Ovary (tissue), 10 donors: Measurements from ENCODE around the gene ZNF569. TPM values are rescaled to one million over a fixed set of nuclear protein-coding genes. Genes with fewer than 3 reads are reported as not detected.

Experiments used
- DNase-seq, 5 donors: peaks; one replicate each; pipeline ENCODE4 v3.0.0-alpha.2; 2019 to 2020
- H3K27ac ChIP-seq, 2 donors: fragments of 200-600 bp; one replicate each; pipeline versions ENCODE4 v1.5.1 to v1.8.0; 2019 to 2022
- H3K27me3 ChIP-seq: fragments of 200-600 bp; one replicate; pipeline ENCODE4 v1.8.0; 2022
- H3K36me3 ChIP-seq: fragments of 200-600 bp; sonication (generic); one replicate; pipeline ENCODE4 v1.5.1; 2019
- H3K4me1 ChIP-seq: one replicate; pipeline ENCODE4 v1.8.1; 2013; ENCODE audit warnings: mild to moderate bottlenecking, moderate library complexity; ENCODE audit not compliant: insufficient read depth
- H3K4me3 ChIP-seq: fragments of 200-600 bp; sonication (generic); one replicate; pipeline ENCODE4 v1.5.1; 2017
- H3K9me3 ChIP-seq, 2 donors: fragments of 200-600 bp in 1 of 2; sonication (generic) in 1 of 2; one replicate each; pipeline versions ENCODE4 v1.5.1 to v1.8.1; 2013 to 2019; ENCODE audit warnings: mild to moderate bottlenecking in 1 of 2, moderate library complexity in 1 of 2
- EP300 ChIP-seq: sonication (generic); formaldehyde crosslinking; IDR thresholded peaks from one replicate; pipeline ENCODE4 v1.6.1; 2017; ENCODE audit warnings: antibody characterized with exemption
- POLR2A ChIP-seq: fragments of 450-650 bp; IDR thresholded peaks from one replicate; pipeline ENCODE4 v1.6.1; 2017; ENCODE audit warnings: antibody characterized with exemption, mild to moderate bottlenecking, moderate library complexity
- WGBS, 3 donors: extraction: QIAGEN DNeasy Blood & Tissue Kit in 1 of 3; methylation state at CpG; one replicate each; pipeline versions ENCODE4 v1.1.5 to v1.1.7; 2013 to 2017; 5-methylcytosine and 5-hydroxymethylcytosine counted together
- intact Hi-C, 4 donors: fragments of 100-400 bp; cut with DNase I; formaldehyde crosslinking; loops; one replicate each; pipeline versions ENCODE4 v1.11.0 to v1.15.1; 2022 to 2023
- long read RNA-seq, 3 donors: library from polyadenylated mRNA in 2 of 3; unstranded in 2 of 3; transcript quantifications; one replicate each; pipeline ENCODE4 v2.0.0 and lab custom pipeline, GENCODE V29; 2021 to 2026
- polyA plus RNA-seq, 2 donors: library from polyadenylated mRNA; stranded (reverse); fragments of 200-250 nt in 1 of 2; fragments of 350-450 nt in 1 of 2; fragmentation: Illumina TruSeq in 1 of 2; extraction: RNeasy Lipid Tissue Mini Kit (QIAGEN cat#74804) in 1 of 2; gene quantifications; one replicate each; pipeline ENCODE4 v1.2.3, GENCODE V29; 2013 to 2014
- total RNA-seq, 7 donors: library from RNA; depleted of rRNA in 2 of 7; stranded (reverse); fragments of >200 nt in 2 of 7; fragmentation: NEBNext Ultra II Directional in 3 of 7; extraction: Animal tissue kit (Norgen Biotek cat#: 25700) in 3 of 7; gene quantifications; one replicate each; pipeline versions ENCODE4 v1.1.0 to v1.2.4, GENCODE V29; 2016 to 2023
- TF ChIP-seq, protein P1 (sequence below), 3 donors: fragments of 450-650 bp in 2 of 3; fragments of 200-600 bp in 1 of 3; IDR thresholded peaks; one replicate each; pipeline versions ENCODE4 v1.5.1 to v1.8.0; 2016 to 2022; ENCODE audit warnings: antibody characterized with exemption in 3 of 3, mild to moderate bottlenecking in 1 of 3
- donor health status: DM: no; HTN: no; CAD: no; lungs with moderate emphysema.
- donor health status: DM: no; HTN: no; CAD: no.
- donor health status: Bipolar disorder and iron deficiency.
- donor health status: DM: yes; HTN: yes; CAD: no.
- donor health status: DM: no; HTN: no; CAD: no.
- donor health status: DM: yes; HTN: yes; CAD: no.

ZNF569 gene
- total RNA-seq (10 to 100 TPM in 1 of 7 donors, 1 to 10 TPM in 6; 7.1 to 11.0 (median 9.0) TPM), polyA plus RNA-seq (1 to 10 TPM; 3.9 to 5.7 TPM)
- long read RNA-seq, donor 1, full-length matches to known transcripts: 2 of 11 reads
- long read RNA-seq, donor 1, partial matches to known transcripts: 2 of 11 reads
- long read RNA-seq, donor 1, other reads (novel, unspliced or antisense): 7 of 11 reads
- long read RNA-seq, donor 2, full-length matches to known transcripts: 1 of 20 reads
- long read RNA-seq, donor 2, partial matches to known transcripts: 19 of 20 reads
- long read RNA-seq, donor 2, other reads (novel, unspliced or antisense): 0 of 20 reads
- long read RNA-seq, donor 3, full-length matches to known transcripts: 9 of 19 reads
- long read RNA-seq, donor 3, partial matches to known transcripts: 0 of 19 reads
- long read RNA-seq, donor 3, other reads (novel, unspliced or antisense): 10 of 19 reads

DNA sequence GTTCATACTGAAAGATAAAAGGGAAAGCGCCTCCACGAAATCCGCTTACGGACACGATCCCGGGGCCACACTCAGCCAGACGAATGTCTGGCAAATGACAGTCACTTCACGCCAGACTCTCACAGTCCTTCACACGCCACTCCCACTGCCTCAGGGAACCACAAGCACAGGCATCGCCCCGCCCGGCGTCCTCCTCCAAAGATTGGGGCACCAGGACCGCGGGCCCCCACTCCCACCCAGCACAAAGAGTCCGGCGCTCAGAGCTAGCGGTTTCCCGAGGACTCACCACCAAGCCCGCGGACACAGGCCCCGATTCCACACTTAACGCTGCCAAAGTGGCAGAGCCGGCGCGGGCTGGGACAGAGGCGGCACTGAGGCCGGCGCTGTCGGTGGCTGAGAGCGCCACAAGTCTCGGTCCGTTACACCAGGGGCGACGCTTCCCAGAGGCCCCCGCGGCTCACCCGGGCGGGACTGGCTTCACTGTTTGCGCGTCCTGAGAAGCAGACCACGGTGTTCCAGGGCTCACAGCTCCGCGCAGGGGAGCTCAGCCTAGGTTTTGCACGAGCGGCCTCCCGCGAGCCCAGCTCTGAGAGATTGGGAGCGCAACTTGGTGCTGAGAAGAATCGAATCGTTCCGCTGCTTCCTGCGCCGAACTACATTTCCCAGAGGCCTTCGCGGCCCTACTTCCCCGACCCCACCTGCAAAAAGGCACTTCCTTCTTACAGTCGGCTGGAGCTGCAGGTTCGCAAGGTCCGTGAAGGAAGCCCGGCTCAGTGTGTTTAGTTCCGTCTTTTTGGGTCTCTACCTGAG lies at the start of gene ZNF569:
Gene ZNF569, minus strand, starts transcription at position 647 of the 810 bp plus-strand sequence. CDS start 22,523 bp downstream, outside the sequence.
- intact Hi-C loops: no loop called here
- 0 to 1% (median 0%) methylated on average over 57 to 62 of the region's 62 CpGs for WGBS, 3 donors
- peaks cover 0 to 5% of the 10 kb centered on the region in 2 donors for H3K9me3 ChIP-seq
- H3K27ac ChIP-seq: peak within 1 kb of the TSS; percentile 71 to 92
- peak; percentile 88 to 93 (median 90) for DNase-seq
- peak within 1 kb of the TSS; percentile 96 for H3K4me3 ChIP-seq
- H3K4me1 ChIP-seq: peaks cover 5% of the 10 kb centered on the region
- H3K36me3 ChIP-seq: no peaks in the 10 kb centered on the region
- H3K27me3 ChIP-seq: no peaks in the 10 kb centered on the region
- TF ChIP-seq POLR2A: no peak
- TF ChIP-seq, protein P1, sequence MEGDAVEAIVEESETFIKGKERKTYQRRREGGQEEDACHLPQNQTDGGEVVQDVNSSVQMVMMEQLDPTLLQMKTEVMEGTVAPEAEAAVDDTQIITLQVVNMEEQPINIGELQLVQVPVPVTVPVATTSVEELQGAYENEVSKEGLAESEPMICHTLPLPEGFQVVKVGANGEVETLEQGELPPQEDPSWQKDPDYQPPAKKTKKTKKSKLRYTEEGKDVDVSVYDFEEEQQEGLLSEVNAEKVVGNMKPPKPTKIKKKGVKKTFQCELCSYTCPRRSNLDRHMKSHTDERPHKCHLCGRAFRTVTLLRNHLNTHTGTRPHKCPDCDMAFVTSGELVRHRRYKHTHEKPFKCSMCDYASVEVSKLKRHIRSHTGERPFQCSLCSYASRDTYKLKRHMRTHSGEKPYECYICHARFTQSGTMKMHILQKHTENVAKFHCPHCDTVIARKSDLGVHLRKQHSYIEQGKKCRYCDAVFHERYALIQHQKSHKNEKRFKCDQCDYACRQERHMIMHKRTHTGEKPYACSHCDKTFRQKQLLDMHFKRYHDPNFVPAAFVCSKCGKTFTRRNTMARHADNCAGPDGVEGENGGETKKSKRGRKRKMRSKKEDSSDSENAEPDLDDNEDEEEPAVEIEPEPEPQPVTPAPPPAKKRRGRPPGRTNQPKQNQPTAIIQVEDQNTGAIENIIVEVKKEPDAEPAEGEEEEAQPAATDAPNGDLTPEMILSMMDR (IDR thresholded peaks at IDR 0.05): no peak
- TF ChIP-seq EP300: no peak

GRCh38 chr19:37513397-37513796 lies 46.2 kb upstream of the ZNF569 start:
- TF ChIP-seq POLR2A (no peak), EP300 (no peak)
- TF ChIP-seq, protein P1 (IDR thresholded peaks at IDR 0.05): no peak
- intact Hi-C loops: no loop called here
- Histone ChIP-seq H3K36me3 (no peaks in the 10 kb centered on the region), H3K4me3 (no peak overlapping the region), H3K27me3 (no peaks in the 10 kb centered on the region), H3K27ac (no peak overlapping the region), H3K9me3 (peaks cover 0 to 13% of the 10 kb centered on the region in 2 donors), H3K4me1 (no peaks in the 10 kb centered on the region)
- DNase-seq: no peak
- WGBS, 3 donors: 61 to 83% (median 75%) methylated on average over 2 of the region's 2 CpGs

GRCh38 chr19:37511821-37512220 lies 44.6 kb upstream of the ZNF569 start:
- no peak for TF ChIP-seq EP300
- Histone ChIP-seq H3K27ac (no peak overlapping the region), H3K9me3 (peaks cover 0 to 6% of the 10 kb centered on the region in 2 donors), H3K4me3 (no peak overlapping the region), H3K27me3 (no peaks in the 10 kb centered on the region), H3K4me1 (no peaks in the 10 kb centered on the region), H3K36me3 (no peaks in the 10 kb centered on the region)
- intact Hi-C loops: no loop called here
- 91 to 97% (median 97%) methylated on average over 3 of the region's 3 CpGs for WGBS, 3 donors
- DNase-seq: no peak

DNA sequence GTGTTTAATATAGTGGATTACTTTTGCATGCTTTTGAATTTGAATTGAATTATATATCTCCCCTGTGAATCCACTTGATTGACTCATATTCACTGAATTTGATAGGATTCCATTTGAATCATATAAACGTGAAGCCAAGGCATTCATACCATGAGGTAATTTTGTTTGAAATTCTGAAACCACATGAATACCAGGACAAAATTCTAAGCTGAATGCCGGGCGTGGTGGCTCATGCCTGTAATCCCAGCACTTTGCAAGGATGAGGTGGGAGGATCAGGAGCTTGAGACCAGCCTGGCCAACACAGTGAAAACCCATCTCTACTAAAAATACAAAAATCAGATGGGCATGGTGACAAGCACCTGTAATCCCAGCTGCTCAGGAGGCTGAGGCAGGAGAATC lies 43.9 kb upstream of the ZNF569 start:
- Histone ChIP-seq H3K4me1 (no peaks in the 10 kb centered on the region), H3K36me3 (no peaks in the 10 kb centered on the region), H3K27ac (no peak overlapping the region), H3K27me3 (no peaks in the 10 kb centered on the region), H3K9me3 (peaks cover 0 to 3% of the 10 kb centered on the region in 2 donors), H3K4me3 (no peak overlapping the region)
- no peak for TF ChIP-seq POLR2A
- TF ChIP-seq, protein P1 (IDR thresholded peaks at IDR 0.05): no peak
- TF ChIP-seq EP300: no peak
- 96 to 98% (median 98%) methylated on average over 3 of the region's 3 CpGs for WGBS, 3 donors
- DNase-seq: no peak
- intact Hi-C loops: no loop called here
